Measurements from ENCODE around the gene MRTFA.
"Not testable (repeated sequence)": the region's sequence is repeated elsewhere in the genome, so short reads cannot be mapped to it uniquely, and the experiment has no call there.

MRTFA gene

DNA sequence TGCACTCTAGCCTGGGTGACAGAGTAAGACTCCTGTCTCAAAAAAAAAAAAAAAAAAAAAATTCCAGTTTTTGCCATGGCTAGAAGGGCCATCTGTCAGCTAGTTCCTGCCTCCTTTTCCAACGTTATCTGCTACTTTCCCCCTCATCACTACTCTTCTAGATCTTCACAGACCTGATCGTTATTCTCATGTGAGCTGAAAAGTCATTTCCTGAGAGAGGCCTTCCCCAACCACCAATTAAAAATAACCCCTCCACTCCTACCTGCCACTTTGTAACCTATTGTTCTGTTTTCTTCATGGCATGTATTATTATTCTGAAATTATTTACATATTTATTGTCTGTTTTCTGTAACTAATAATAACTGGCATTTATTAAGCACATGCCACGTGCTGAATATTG is 241.9 kb downstream of the MRTFA start:
- DNase-seq, result no peak
- no peak for ATAC-seq

- no peak for DNase-seq
- ATAC-seq, result no peak
Observed at GRCh38 chr22:40392618-40393017, 243.9 kb downstream of the MRTFA start.

GRCh38 chr22:40391417-40391816 is 245.1 kb downstream of the MRTFA start:
- ATAC-seq, result no peak
- no peak for DNase-seq

GRCh38 chr22:40388231-40388630 is 248.3 kb downstream of the MRTFA start:
- DNase-seq, result no peak

DNA sequence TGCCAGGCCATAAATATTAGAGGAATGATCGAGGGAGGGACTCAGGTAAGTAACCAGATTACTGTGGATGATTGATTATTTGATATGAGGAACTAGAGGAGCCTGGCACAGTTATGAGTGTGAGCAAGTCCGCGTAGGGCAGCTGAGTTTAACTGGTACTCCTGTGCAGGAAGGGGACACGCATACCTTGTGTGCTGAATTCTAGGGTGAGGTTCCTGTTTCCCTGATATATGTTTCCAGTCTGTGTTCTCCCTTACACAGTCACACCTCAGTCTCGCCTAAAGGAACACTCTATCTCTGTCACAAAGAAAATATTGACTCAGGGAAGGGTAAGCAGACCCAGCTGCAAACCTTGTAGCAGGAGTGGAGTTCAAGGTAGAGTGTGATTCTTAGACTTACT is 248.8 kb downstream of the MRTFA start:
- no peak for ATAC-seq
- no peak for DNase-seq

More at GRCh38 chr22:40388231-40388630, 248.3 kb downstream of the MRTFA start:
- ATAC-seq, result no peak

- ATAC-seq (peak; percentile 76), DNase-seq (no peak)
Observed at GRCh38 chr22:40385036-40385782, 251.3 kb downstream of the MRTFA start.

DNA sequence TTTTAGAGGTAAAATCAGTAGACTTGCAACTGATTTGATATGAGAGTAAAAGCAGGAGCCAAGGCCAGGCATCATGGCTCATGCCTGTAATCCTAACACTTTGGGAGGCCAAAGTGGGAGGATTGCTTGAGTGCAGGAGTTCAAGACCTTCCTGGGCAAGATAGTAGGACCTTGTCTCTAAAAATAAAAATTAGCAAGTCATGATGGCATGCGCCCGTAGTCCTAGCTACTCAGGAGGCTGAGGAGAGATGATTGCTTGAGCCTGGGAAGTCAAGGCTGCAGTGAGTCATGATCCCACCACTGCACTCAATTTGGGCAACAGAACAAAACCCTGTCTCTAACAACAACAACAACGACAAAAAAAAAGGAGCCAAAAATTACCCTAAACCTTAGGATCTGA is 252.6 kb downstream of the MRTFA start:
- DNase-seq, result no peak
- no peak for ATAC-seq

DNA sequence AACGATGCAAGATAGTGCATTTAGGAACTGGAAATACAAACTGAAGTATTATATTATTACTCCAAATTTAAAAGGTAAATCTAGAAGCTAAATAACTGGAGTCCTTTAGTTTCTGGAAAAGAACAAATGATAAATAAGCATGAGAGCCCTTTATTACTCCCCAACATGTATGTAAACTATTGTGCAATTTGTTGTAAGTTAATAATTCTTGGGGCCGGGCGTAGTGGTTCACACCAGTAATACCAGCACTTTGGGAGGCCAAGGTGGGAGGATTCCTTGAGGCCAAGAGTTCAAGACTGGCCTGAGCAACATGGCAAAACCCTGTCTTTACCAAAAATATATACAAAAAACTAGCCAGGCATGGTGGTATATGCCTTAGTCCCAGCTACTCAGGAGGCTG is 255.1 kb downstream of the MRTFA start:
- DNase-seq (no peak), ATAC-seq (no peak)

GRCh38 chr22:40378448-40378847 is 258.1 kb downstream of the MRTFA start:
- not testable (repeated sequence) for DNase-seq, ATAC-seq

- DNase-seq, result no peak
- ATAC-seq, result no peak
Observed at GRCh38 chr22:40377931-40378330, 258.6 kb downstream of the MRTFA start.

GRCh38 chr22:40376149-40376548 is 260.4 kb downstream of the MRTFA start:
- ATAC-seq, result no peak
- DNase-seq, result no peak

GRCh38 chr22:40374567-40374966 is 262.0 kb downstream of the MRTFA start:
- DNase-seq (no peak), ATAC-seq (no peak)

GRCh38 chr22:40368836-40369235 is 267.7 kb downstream of the MRTFA start:
- DNase-seq (no peak), ATAC-seq (no peak)

- ATAC-seq, result no peak
- DNase-seq, result no peak
Observed at GRCh38 chr22:40368016-40368415, 268.5 kb downstream of the MRTFA start.

GRCh38 chr22:40367342-40367741 is 269.2 kb downstream of the MRTFA start:
- no peak for DNase-seq
- no peak for ATAC-seq

GRCh38 chr22:40366068-40366467 is 270.5 kb downstream of the MRTFA start:
- ATAC-seq, result no peak
- DNase-seq, result no peak

DNA sequence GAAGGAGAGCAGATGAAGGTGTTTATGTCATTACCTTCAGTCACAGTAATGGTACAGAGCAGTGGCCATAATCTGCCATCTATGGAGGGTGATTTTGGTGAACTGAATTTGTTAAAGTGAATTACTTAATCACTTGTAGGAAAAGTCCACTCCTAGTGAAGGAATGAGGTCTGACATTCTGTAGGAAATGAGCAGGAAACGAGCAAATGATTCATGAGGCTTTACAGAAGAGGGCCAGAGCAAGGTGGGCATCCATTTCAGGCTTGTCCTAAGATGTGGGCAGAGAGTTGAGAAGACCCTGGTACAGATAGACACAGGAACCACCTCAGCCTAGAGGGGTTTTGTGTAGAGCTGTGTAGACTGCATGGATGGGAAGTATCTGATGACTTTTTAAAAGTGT is 272.1 kb downstream of the MRTFA start:
- ATAC-seq (no peak), DNase-seq (no peak)

DNA sequence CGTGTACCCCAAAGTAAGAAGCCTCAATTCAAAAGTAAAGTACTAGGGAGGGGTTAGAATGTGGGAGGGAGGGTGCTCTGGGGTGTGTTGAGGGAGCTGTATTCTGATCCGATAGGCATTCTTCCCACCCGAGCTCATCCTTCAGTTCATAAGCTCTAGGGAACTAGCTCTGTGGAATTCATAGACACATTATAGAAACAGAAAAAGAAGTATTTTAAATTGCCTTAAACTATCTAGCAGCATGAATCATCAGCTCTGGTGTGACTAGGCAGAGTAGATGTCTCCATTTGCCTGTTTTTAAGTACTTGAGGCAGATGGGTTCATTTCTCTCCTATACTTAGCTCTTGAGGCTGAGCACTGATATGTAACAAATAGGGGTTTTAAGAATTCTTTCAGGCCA is 273.5 kb downstream of the MRTFA start:
- DNase-seq, result no peak
- ATAC-seq, result no peak

DNA sequence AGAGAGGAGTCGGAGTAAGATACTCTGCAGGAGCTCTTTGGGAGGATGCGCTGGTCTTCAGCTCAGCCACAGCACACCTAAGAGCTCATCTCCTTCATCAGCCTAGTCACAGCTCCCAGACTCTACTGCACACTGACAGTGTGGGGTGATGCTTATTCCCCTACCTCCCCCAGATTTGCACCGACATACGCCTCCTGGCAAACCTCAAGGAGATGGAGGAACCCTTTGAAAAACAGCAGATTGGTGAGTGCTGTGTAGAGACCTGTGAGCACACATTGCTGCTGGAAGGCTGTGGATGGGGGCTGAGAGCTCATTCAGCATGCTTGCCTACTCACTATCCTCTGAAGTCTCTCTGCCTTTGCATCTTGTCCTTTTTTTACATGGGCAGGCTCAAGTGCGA is 275.4 kb downstream of the MRTFA start:
- no peak for DNase-seq
- no peak for ATAC-seq
